GM18505 (cell line): Measurements from ENCODE around the gene KCNT2.
"Not testable (repeated sequence)": the region's sequence is repeated elsewhere in the genome, so short reads cannot be mapped to it uniquely, and the experiment has no call there.

ENCODE experiments used
- ATAC-seq: cut with Tn5 transposase; IDR thresholded peaks from one replicate; pipeline ENCODE4 v1.9.1; 2021; ENCODE audit not compliant: unreplicated experiment
- POLR2A ChIP-seq: IDR thresholded peaks from 4 replicates; pipeline ENCODE4 v1.6.1; 2011; ENCODE audit warnings: borderline replicate concordance; ENCODE audit not compliant: insufficient read depth, insufficient read length; ENCODE audit errors: extremely low read depth

The KCNT2 gene

GRCh38 chr1:196563768-196564167 is 44.5 kb downstream of the KCNT2 start:
- TF ChIP-seq POLR2A, result no peak
- no peak for ATAC-seq

GRCh38 chr1:196559314-196559713 is 48.9 kb downstream of the KCNT2 start:
- ATAC-seq, result no peak
- no peak for TF ChIP-seq POLR2A

DNA sequence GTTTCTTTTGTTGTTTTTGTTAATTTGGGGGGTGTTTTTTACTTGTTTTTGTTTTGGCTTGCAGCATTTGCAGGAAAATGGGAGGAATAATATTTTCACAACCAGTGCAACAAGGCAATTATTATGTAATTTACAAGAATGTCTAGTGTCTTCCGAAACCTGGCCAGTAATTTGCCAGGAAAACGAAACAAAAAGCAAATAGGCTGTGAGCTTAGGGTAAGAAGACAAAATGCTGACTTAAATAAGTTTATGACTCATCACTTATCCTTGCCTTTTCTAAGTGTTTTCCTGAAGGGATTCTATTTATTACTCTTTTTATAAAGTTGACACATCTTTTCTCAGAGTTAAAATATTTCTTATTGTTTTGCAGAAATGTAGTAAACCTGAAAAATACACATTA is 49.8 kb downstream of the KCNT2 start:
- TF ChIP-seq POLR2A, result no peak
- ATAC-seq, result no peak

DNA sequence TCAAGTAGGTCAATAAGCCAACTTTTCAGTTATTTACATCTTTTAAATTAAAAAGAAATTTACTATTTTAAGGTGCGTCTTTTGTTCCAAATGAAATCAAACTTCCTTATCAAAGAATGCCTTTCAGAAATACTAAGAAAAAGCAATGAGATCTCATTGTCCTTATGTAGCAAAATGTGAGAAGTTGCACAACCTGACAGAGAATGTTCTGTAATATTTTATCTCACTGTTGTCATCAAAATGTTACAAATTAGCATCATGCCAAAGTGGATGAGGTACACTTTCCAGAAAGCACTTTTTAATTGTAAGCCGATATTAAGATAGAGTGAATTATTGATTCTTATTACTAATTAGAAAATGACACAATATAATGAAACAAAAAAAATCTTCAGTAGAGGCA is 50.4 kb downstream of the KCNT2 start:
- TF ChIP-seq POLR2A, result no peak
- no peak for ATAC-seq

DNA sequence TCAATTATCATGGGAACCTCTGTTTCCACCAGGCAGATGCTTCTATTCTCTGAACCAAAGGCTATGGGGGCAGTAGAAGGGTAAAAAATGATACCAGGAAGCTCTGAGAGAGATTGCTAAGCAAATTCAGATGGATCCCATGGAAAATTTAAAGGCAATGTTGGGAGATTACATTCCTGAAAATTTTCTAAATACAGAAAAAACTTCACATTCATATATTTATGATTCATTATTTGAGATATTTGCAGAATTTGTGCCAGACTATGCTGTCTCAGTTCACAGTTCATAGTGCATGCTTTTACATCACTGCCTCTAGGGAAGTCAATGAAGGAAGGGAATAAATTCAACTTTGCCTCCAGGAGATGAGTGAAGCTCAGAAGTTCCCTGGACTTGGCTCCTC is 57.5 kb downstream of the KCNT2 start:
- TF ChIP-seq POLR2A, result no peak
- ATAC-seq, result no peak

GRCh38 chr1:196546272-196547111 is 61.7 kb downstream of the KCNT2 start:
- ATAC-seq, result no peak
- TF ChIP-seq POLR2A, result no peak

- ATAC-seq, result no peak
- no peak for TF ChIP-seq POLR2A
These were observed 63.0 kb downstream of the KCNT2 start for GRCh38 chr1:196545222-196545621.

GRCh38 chr1:196544617-196545016 is 63.6 kb downstream of the KCNT2 start:
- no peak for TF ChIP-seq POLR2A
- ATAC-seq, result no peak

GRCh38 chr1:196543833-196544232 is 64.4 kb downstream of the KCNT2 start:
- ATAC-seq, result no peak
- TF ChIP-seq POLR2A, result no peak

- no peak for ATAC-seq
- no peak for TF ChIP-seq POLR2A
These were observed 69.8 kb downstream of the KCNT2 start for GRCh38 chr1:196538473-196538872.

DNA sequence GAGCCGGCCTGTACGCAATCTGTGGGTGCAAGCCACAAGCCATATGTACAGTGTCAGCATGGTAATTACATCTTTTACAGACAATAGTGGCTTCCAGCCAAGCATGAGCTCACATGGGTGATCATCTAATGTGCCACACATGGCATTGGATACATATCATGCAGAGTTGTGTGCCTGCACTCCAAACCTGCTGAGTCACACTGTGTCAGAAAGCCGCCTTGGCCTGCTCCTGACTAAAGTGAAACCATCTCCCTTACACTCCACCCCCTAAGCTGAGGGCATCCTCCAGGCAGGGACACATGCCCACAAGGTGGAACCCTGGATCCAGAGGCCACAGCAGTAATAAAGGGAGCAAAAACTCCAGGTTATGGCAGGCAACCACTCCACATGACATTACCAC is 72.5 kb downstream of the KCNT2 start:
- no peak for ATAC-seq
- TF ChIP-seq POLR2A, result no peak

DNA sequence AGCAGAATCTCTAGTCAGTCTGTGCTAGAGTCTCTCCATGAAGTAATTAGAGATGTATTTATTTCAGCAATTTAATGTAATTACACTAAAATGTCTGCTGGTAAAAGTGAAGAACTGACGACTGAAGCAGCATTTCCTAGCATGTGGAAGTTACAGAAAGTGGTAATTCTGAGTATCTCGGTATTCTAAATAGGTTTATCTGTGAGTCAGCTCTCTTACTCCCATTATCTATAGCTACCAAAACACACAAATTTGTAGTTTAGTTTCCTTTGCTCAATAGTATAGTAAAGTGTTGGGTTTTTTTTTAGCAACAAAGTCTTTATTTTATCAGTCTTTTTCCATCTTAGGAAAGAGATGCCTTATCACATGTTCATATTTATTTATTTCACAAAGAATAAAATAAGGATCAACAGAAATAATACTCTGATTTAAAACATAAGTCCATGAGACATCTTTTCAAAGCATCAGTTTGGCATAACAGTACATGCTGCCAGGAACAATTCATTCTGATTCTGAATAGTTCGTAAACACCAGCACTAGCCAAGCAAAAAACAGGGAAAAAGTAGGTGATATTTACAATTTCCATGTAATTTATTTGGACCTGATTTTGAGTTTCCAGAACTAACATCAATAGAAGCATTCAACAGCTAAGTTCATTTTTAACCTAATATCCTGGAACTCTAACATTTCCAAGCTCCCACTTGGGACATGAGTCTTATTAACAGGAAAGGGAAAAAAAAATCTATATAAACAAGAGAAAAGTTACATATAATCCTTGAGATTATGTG is 76.3 kb downstream of the KCNT2 start:
- ATAC-seq, result no peak
- TF ChIP-seq POLR2A, result no peak

DNA sequence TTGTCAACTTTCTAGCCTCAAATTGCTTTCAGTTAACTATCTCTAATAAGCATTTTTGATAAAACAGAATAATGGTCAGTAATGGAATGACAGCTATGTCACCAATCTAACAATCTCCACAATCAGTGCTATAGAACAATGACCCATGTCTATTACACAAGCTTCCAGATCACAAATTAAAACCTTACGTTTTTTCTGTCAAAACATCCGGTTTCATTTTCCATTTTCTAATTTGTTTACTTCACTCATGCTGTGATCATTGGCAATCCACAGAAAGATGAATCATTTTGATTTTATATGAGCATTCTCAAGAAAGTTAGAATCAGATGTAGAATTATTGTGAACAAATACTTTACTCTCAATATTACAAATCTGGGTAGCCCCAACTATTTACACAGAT is 80.3 kb downstream of the KCNT2 start:
- TF ChIP-seq POLR2A, result no peak
- no peak for ATAC-seq

DNA sequence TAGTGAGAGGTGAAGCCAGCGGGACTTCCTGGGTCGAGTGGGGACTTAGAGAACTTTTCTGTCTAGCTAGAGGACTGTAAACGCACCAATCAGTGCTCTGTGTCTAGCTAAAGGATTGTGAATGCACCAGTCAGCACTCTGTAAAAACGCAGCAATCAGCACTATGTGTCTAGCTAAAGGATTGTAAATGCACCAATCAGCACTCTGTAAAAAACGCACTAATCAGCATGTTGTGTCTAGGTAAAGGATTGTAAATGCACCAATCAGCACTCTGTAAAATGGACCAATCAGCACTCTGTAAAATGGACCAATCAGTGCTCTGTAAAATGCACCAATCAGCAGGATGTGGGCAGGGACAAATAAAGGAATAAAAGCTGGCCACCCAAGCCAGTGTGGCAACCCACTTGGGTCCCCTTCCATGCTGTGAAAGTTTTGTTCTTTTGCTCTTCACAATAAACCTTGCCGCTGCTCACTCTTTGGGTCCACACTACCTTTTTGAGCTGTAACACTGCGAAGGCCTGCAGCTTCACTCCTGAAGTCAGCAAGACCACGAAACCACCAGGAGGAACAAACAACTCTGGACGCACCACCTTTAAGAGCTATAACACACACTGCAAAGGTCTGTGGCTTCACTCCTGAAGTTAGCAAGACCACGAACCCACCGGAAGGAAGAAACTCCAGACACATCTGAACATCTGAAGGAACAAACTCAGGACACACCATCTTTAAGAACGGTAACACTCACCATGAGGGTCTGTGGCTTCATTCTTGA is 85.5 kb downstream of the KCNT2 start:
- not testable (repeated sequence) for ATAC-seq

DNA sequence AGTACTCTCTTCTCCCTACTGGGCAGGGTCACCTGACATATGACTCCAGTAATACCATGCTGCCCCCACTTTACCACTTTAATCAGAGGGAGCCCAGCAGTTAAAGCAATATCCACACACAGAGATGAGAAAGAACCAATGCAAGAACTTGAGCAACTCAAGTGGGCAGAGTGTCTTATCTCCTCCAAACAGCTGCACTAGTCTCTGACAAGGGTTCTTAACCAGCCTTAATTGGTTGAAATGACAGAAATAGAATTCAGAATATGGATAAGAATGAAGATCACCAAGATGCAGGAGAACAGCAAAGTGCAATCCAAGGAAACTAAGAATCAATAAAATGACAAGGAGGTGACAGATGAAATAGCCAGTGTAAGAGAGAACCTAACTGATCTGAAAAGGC is 91.0 kb downstream of the KCNT2 start:
- no peak for TF ChIP-seq POLR2A
- no peak for ATAC-seq
